ENCODE results near the gene CHRM5. TPM values are rescaled to one million over a fixed set of nuclear protein-coding genes. Genes with fewer than 3 reads are reported as not detected.

Gene CHRM5
- total and polyA plus RNA-seq, 8 donors = not detected

- DNase-seq = no peak
- 55 to 72% methylated on average over 6 of the region's 6 CpGs for WGBS, 2 donors
- no peak for ATAC-seq
- no peak overlapping the region for H3K27ac ChIP-seq
- FAIRE-seq = no peak
- no peak overlapping the region for H3K4me3 ChIP-seq
- no peaks in the 10 kb centered on the region for H3K4me1 ChIP-seq
- intact Hi-C loops (cut with DNase I) = no loop called here
- no peaks in the 10 kb centered on the region for H3K9me3 ChIP-seq
- no peaks in the 10 kb centered on the region for H3K36me3 ChIP-seq
- H3K27me3 ChIP-seq = no peaks in the 10 kb centered on the region
- no peak for TF ChIP-seq CTCF (IDR thresholded peaks at IDR 0.05)
These were observed 101.7 kb downstream of the CHRM5 start for GRCh38 chr15:34070003-34070402.

- WGBS, 2 donors = 92 to 95% methylated on average over 4 of the region's 4 CpGs
- FAIRE-seq (no peak), ATAC-seq (no peak), DNase-seq (no peak)
- Histone ChIP-seq H3K27me3 (no peaks in the 10 kb centered on the region), H3K36me3 (no peaks in the 10 kb centered on the region), H3K4me3 (no peak overlapping the region), H3K9me3 (no peaks in the 10 kb centered on the region), H3K27ac (no peak overlapping the region), H3K4me1 (no peaks in the 10 kb centered on the region)
- no peak for TF ChIP-seq CTCF (IDR thresholded peaks at IDR 0.05)
- intact Hi-C loops (cut with DNase I) = no loop called here
These were observed 108.5 kb downstream of the CHRM5 start for GRCh38 chr15:34076785-34077184.

- Histone ChIP-seq H3K27ac (no peak overlapping the region), H3K4me3 (no peak overlapping the region), H3K4me1 (no peaks in the 10 kb centered on the region), H3K9me3 (no peaks in the 10 kb centered on the region), H3K27me3 (no peaks in the 10 kb centered on the region), H3K36me3 (peaks cover 0 to 4% (median 0%) of the 10 kb centered on the region in 3 donors)
- intact Hi-C loops (cut with DNase I) = no loop called here
- no peak for FAIRE-seq
- no peak for ATAC-seq
- DNase-seq = no peak
- no peak for TF ChIP-seq CTCF (IDR thresholded peaks at IDR 0.05)
- 63 to 66% methylated on average over 3 of the region's 3 CpGs for WGBS, 2 donors
These were observed 110.6 kb downstream of the CHRM5 start for GRCh38 chr15:34078900-34079299.

- no peak for TF ChIP-seq CTCF (IDR thresholded peaks at IDR 0.05)
- ATAC-seq = no peak
- no peak for DNase-seq
- H3K27ac ChIP-seq = no peak overlapping the region
- 88 to 94% methylated on average over 4 of the region's 4 CpGs for WGBS, 2 donors
- FAIRE-seq = no peak
- no peaks in the 10 kb centered on the region for H3K27me3 ChIP-seq
- no peak overlapping the region for H3K4me3 ChIP-seq
- H3K36me3 ChIP-seq = peaks cover 0 to 4% (median 0%) of the 10 kb centered on the region in 3 donors
- intact Hi-C loops (cut with DNase I) = no loop called here
- H3K4me1 ChIP-seq = no peaks in the 10 kb centered on the region
- H3K9me3 ChIP-seq = no peaks in the 10 kb centered on the region
These were observed 111.6 kb downstream of the CHRM5 start for GRCh38 chr15:34079904-34080303.

- Histone ChIP-seq H3K4me1 (no peaks in the 10 kb centered on the region), H3K9me3 (no peaks in the 10 kb centered on the region), H3K27me3 (no peaks in the 10 kb centered on the region), H3K4me3 (no peak overlapping the region), H3K36me3 (peaks cover 0 to 9% (median 7%) of the 10 kb centered on the region in 3 donors), H3K27ac (no peak overlapping the region)
- no peak for TF ChIP-seq CTCF (IDR thresholded peaks at IDR 0.05)
- 74 to 85% methylated on average over 7 of the region's 7 CpGs for WGBS, 2 donors
- DNase-seq (no peak), ATAC-seq (no peak), FAIRE-seq (no peak)
- intact Hi-C loops (cut with DNase I) = no loop called here
These were observed 115.8 kb downstream of the CHRM5 start for GRCh38 chr15:34084086-34084485.

Data from pancreas (tissue), 10 donors.